Cerebellar nuclear complex (tissue), 1 donor: Measurements from ENCODE around the gene KRT76.

Experiments
- DNase-seq, 2 experiments: peaks; one replicate each; lab custom pipeline; 2025; lab: John Stamatoyannopoulos, UW

Gene KRT76

DNA sequence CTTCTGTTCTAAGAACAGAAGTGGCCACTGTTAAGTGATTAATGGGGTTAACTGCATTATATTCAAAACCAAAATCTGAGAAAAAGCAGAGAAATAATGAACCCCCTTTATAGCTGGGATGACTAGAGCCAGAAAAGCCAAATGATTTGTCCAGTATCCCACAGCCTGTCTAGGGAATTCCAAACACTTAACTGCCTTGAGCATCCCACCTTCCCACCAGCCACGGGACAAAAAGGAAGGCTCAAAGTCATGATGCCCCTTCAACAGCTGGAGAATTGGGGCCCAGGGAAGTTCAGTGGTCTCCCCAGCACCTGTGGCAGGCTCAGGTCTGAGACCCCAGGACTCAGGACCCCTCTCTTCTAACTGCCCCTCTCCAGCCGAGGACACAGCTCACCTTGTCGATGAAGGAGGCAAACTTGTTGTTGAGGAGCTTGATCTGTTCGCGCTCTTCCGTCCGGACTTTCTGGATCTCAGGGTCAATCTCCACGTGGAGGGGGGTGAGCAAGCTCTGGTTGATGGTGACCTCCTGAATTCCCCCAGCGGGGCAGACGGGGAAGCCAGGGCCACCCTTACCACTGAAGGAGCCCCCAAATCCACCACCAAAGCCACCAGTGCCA is 36.2 kb upstream of the KRT76 start:
- DNase-seq, result no peak

DNA sequence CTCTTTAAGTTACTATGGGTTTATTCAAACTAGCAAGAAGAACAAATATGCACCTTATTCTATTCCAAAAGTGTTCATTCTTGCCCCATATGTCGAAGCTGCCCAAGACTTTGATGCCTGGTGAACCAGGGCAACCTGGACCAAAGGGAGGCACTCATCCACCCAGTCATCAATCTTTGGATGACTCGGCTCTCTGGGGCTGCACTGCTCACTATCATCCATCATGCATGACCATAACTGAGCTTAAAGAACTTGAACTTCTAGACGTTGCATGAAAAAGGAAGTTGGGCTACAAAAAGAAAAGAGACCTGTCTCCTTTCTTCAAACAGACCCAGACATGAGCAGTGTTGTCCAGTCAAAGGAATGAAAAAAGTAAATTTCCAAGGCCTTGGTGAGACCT is 35.6 kb upstream of the KRT76 start:
- no peak for DNase-seq

DNA sequence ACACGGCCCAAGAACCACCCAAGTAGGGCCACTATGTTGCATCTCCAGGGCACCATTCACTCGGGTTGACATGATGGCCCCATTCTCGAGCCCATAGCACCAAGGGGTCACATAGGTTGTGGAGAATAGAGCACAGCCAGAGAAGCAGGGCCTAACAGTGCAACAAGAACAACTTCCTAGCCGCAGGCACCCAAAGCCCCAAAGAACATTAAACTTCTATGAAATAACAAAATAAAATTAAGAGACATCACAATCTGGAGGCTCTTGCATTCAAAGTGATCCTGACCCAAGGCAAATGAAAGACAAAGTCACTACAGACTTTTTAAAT is 34.9 kb upstream of the KRT76 start:
- no peak for DNase-seq

DNA sequence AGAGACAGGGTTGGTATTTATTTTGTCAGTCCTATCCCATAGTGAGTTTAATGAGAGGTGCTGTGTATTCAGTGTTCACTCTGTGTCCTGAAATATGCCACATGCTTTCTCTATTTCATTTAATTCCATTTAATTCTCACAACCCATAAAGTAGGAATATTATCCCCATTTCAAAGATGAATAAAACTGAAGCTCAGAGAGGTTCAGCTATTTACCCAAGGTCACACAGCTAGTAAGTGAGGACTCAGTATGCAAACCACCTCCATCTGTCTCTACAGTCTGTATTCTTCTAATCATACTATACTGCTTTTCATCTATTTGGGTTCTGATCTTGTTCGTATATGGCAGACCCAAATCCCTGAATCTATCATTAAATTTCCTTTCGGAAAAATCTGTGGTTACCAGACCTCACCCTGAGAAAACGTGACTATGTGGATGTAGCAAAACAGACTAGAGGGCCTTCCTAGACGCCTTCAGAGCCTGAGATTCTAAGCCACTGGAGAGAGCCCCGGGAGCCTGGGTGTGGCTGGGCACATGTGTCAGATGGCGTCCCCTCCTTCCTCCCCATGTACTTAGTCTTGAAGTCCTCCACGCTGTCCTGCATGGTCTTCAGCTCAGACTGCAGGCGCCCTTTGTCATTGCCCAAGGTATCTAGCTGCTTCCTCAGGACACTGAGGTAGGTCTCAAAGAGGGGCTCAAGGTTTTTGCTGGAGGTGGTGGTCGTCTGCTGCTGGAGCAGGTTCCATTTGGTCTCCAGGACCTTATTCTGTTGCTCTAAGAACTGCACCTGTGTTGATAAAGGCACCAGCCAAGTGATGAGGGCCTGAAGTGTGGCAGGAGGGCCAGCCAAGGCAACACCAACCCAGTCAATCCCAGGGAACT is 34.3 kb upstream of the KRT76 start:
- no peak for DNase-seq

DNA sequence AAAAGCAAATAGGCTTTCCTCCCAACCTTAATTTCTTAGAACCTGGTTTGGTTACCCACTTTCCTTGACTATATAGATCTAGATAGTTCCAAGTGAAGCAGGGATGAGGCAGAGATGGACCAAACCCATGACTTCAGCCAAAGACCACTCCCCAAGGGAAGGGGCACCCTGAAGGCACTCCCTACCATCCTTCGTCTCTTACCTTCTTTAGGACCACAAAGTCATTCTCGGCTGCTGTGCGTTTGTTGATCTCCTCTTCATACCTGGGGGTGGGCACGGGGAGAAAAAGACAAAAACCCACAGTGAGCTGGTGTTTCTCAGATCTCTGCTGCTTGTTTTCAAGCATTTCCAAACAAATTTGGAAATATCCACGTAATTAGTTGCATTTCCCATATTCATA is 33.4 kb upstream of the KRT76 start:
- no peak for DNase-seq

DNA sequence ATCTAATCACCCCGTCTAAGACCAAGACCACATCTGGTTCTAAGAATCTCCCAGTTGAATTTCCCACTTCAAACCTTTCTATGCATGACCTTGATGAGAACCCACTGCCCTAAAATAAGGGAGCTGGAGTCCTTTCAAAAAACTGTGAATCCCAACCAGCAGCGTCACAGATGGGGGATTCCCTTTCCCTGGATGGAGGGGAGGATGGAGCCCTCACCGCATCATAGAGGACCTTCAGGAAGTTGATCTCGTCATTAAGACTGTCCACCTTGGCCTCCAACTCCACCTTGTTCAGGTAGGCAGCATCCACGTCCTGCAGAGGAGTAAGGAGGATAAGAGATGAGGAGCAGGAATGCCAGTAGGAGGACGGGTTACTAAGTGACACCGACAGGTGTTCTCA is 32.0 kb upstream of the KRT76 start:
- DNase-seq, result no peak

DNA sequence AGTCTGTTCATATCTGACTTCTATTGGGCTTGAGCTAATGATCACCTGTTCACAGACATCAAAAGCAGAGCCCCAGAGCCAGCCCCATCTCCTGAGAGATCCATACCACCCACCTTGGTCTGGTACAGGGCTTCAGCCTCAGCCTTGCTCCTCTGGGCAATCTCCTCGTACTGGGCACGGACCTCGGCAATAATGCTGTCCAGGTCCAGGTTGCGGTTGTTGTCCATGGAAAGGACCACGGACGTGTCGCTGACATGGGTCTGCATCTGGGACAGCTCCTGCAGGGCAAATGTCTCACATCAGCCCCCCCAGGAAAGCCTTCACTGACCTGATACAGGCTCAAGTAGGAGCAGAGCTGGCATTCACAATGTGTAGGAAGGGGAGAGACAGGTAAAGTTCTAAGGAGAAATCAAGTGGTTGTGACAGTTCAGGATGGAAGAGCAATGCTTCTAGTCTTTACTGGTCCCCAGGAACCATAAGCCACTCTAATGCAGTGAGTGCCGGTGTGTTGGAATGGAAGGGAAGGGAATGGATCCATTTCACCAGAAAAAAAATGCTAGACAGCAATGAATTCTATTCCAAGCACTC is 31.5 kb upstream of the KRT76 start:
- no peak for DNase-seq

DNA sequence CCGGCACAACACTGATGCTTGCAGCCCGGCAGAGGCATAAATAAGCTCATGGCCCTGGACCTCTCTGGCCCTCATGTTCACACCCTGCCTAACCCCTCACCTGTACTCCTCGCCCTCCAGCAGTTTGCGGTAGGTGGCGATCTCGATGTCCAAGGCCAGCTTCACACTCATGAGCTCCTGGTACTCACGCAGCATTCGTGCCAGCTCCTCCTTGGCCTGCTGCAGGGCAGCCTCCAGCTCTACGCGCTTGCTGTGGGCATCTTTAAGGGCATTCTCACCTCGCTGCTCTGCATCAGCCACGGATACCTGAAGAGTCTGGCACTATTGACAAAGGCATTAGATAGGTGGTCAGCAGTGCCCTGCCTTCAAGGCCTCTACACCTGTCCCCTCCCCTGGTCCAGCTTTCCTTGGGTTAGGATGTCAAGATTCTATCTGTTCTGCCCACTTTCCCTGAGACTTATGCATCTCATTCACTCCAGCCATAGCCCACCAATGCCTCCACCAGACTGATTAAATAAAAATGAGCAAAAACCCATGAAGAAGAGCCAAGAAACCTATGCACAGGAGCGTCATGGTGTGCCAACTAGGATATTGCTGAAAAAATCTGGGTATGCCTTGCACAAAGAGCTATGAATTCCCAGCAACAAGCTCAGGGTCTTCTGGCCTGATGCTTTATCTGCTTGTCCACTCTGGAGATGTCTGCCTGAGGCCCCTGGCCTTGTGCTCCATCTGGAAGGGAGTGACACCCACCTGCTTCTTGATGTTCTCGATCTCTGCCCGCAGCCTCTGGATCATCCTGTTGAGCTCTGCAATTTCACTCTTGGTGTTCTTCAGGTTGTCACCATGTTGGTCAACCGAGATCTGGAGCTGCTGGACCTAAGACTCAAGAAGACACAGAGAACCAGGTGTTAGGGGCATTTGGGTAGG is 30.7 kb upstream of the KRT76 start:
- no peak for DNase-seq

DNA sequence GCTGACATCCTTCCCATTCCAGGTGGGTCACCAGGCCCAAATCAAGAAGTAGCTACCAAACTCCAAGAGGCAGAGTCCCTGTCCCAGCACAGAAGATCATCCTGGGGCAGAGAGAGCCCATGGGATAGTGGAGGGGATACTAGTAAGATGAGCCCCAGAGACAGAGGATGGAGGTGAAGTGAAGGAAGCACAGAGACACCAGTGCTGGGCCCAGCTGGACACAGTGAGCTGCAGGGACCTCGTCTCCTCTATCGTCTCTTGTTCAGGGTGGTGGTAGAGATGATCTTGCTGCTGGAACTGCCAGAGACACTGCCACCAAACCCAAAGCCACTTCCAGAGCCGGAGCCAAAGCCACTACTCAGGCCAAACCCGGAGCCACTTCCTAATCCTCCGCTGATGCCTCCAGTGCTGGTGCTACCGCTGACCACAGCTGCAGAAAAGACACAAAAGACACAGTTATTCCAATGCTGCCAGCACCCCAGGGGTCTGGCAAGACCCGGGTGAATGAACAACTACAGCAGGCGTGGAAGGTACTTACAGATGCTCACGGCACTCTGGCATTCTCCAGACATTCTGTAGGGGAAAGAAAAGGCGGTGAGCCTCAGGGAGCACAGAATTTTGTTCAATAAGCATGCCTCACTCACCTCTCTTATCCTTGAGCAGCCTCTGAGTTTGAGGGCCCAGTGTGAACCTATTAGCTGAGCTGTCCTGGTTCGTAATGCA is 29.8 kb upstream of the KRT76 start:
- no peak for DNase-seq

DNA sequence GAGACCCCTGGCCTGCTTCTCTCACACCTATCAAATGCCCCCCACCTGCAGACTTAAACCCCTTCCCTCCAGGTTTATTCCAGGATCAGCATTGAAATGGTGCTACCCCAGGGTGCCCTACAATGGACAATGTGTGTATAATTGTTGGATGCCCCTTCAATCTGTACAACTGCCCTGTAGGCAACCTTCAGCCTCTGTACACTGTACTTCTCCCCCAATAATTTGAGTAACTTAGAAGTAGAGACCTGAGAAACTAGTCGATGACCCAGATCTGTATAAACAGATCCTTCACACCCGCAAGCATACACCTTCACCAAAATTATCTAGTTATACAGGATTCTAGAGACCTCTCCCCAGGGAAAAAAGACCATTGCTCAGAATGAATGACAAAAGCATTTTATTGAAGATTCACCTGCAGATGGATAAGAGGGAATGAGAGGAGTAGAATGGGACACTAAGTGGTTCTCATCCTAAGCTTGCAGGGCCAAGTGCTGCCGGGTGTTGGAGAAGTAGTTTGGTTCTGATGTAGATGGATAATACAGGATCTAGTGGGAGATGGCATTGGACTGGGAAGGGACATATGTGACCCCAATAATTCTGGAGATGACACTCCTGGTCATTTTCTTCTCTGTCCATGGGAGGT is 29.1 kb upstream of the KRT76 start:
- no peak for DNase-seq

DNA sequence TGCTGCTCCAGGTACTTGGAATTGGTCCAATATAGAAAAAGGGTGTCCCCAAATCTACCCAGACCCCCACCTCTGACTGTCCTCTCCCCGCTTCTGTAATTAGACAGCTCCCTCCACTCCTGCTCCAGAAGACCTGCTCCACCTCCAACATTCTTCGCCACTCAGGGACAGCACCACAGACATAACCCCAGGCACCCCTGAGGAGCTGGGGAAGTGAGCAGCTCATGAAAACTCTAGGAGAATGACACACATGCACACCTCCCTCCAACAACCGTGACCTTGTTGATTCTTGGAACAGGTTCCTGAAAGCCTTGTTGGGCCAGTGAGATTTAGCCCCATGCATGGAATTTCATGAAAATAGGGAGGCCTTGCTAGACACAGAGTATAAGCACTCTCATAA is 28.6 kb upstream of the KRT76 start:
- DNase-seq, result no peak

DNA sequence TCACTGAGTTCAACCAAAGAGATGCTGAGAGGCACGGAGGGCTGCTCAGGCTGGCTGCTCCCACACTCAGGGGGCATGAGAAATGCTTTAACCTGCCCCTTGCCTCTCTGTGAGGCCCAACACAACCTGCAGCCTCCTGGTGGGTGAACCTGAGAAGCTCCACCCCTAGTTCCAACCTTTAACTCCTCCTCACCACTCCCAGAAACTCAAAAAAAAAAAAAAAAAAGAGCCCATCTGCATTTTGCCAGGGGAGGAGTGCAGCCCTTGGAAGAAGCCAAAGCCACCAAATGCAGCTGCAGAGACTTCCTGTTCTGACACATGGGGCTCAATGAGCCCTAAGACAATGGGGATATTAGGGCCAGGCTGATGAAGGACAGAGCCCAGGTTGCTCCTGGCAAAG is 27.9 kb upstream of the KRT76 start:
- DNase-seq, result no peak

DNA sequence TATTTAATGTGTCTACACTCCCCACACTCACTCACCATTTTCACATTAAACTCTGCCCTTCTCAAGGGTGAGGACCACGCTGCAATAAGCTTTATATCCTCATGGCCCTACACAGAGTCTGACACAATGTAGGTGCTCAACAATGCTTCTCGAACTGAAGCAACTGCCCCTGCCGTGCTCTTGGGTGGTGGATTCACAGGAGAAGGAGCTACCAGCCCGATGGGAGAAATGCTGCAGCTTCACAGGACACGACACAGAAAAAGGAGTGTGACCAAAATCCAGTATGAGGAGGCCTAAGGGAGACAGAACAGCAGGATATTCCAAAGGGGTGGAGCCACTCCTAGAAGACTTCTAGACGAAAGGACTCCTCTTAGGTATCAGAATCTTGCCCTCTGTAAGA is 25.3 kb upstream of the KRT76 start:
- no peak for DNase-seq

DNA sequence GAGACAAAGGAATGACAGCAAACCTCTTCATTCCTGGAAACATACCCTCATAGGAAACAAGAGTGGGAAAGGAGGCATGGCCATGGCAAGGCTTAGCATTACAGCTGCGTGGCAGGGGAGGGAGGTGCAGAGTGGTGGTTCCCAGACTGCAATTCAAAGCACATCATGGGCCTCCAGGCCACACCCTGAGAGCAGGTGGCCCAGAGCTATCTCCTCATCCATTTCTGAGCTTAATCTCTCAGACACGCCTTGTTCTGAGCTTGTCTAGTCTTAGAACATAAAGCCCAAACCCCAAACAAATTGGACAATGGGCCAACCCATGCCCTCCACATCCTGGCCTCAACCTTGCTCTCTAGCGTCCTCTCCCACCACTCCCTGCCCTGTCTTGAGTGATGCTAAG is 24.6 kb upstream of the KRT76 start:
- no peak for DNase-seq

DNA sequence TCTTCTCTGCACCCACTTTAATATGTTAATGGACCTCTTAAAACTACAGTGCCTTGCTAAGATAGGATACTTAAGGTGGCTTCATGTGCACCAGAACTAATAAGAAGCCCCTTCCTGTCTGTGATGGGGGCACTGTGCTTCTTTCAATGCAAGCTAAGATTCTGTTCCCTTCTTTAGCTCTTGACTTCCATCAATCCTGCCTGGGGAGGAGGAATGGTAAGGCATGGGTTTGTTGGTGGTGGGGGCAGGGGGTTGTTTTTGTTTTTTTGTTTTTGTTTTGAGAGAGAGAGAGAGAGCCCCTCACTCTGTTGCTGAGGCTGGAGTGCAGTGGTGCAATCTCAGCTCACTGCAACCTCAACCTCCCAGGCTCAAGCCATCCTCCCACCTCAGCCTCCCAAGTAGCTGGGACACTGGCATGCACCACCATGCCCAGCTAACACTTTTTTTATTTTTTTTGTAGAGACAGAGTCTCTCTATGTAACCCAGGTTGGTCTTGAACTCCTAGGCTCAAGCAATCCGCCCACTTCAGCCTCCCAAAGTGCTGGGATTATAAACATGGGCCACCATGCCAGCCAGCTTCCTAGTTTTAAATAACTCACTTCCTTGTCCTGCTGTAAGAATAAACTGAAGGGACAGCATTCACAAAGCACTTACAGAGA is 23.2 kb upstream of the KRT76 start:
- no peak for DNase-seq

DNA sequence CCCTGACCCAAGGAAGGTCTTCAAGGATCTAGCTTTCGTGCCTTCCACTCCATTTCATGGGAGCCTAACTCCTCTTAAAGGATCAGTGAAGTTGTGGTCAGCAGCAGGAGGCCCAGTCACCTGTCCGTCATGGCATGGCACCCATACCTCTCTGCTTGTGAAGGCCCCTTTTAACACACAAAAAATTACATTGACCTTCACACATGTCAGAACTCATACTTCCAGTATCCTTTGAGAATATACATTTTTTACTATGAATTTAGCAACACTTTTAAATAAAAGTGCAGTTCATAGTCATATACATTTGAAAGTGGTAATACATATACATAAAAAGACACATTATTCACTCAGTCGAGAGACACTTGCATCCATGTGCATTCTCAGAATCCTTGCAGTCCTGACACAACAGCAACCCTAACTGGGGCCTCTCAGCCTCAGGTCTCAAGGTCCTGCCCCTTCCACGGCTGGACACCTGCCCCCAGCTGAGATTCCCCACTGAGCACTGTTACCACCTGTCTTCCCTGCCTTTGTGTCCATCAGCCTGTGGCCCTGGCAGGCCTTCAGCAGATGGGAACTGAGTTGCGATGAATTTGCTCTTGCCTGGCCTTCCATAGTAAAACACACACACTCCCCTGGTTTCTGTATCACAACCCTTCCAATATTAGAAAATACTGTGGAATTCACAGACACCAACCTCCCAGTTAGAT is 22.5 kb upstream of the KRT76 start:
- DNase-seq, result no peak

DNA sequence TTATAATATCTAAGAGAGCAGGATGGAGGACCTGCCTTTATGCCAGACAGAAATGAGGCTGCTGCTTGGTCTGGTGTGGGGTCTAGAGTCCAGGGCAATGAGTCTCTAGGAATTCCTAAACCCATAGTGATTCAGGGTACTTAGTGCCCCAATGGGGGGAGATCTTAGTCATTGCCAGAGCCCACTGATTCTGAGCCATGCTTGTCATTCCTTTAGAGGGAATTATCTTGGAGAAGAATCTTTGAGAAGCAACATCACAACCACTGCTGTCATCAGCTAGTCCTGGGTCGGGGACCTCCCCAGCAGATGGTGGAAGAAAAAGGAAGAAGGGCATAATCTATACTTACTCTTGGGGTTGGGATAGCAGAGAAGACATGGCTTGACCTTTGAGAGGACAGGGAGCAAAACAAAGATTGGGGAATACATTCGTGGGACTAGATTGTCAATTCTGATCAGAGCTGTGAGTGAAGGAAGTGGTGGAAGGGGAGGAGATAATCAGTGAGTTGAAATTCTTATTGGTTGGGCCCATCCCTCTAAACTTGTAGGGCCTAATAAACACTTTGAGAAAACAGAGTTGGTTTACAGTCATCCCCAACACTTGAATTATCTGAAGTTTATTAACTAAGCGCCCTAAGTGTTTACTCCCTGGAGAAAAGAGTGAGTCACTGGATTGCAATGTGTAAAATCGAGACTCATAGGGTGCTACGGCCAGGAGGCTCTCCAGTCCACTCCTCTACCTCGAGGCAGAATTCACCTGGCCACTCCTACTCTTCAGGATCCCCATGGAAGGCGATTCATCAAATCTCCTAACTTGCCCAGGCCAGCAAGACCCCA is 21.7 kb upstream of the KRT76 start:
- no peak for DNase-seq

DNA sequence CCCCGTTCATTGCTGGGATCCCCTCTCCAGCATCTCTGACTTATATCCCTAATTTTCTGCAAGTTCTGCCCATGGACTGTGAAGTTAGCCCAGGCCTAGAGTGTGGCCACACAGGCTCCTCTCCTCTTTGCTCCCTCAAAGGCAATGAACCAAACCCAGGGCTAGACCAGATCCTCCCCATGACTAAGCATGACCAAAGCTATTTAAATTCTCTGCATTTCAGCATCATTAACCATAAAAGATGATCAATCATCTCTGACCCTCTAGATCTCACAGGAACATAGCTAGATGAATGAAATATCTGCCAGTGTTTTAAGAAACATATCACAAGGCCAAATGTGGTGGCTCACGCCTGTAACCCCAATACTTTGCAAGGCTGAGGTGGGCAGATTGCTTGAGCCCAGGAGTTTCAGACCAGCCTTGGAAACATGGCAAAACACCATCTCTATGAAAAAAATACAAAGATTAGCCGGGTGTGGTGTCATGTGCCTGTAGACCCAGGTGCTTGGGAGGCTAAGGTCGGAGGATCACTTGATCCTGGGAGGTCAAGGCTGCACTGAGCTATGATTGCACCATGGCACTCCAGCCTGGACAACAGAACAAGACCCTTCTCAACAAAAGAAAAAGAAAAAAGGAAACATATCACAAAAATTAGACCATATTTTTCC is 21.0 kb upstream of the KRT76 start:
- DNase-seq, result no peak

DNA sequence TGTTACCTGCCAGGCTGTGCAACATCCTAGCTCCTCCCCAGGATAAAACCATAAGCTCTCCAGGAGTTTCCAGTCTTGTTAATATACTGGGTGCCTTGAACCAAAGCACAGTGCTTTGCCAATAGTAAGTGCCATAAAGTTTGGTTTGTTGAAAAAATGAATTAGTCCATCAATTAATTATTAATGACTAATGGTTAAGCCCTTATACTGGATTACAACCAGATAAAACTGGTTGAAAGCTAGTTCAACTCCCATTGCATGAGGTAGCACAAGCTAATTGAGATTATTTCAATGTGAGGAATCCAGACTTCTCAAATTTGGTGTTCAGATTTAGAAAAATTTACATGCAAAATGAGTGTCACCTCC is 20.4 kb upstream of the KRT76 start:
- DNase-seq, result no peak
